Measurements from ENCODE around the gene DIPK1C.

GRCh38 chr18:74453016-74453566, 4.0 kb downstream of the DIPK1C start:
- TF ChIP-seq TAF1 (IDR thresholded peaks at IDR 0.05; ENCODE audit: borderline replicate concordance, low read depth, low read length) (no peak), CHD2 (IDR thresholded peaks at IDR 0.05; ENCODE audit: borderline replicate concordance, low read depth, low read length) (no peak), JUNB (IDR thresholded peaks at IDR 0.05) (no peak), HDAC6 (IDR thresholded peaks at IDR 0.05; ENCODE audit: unreplicated experiment) (no peak)
- TF ChIP-seq, protein P1, sequence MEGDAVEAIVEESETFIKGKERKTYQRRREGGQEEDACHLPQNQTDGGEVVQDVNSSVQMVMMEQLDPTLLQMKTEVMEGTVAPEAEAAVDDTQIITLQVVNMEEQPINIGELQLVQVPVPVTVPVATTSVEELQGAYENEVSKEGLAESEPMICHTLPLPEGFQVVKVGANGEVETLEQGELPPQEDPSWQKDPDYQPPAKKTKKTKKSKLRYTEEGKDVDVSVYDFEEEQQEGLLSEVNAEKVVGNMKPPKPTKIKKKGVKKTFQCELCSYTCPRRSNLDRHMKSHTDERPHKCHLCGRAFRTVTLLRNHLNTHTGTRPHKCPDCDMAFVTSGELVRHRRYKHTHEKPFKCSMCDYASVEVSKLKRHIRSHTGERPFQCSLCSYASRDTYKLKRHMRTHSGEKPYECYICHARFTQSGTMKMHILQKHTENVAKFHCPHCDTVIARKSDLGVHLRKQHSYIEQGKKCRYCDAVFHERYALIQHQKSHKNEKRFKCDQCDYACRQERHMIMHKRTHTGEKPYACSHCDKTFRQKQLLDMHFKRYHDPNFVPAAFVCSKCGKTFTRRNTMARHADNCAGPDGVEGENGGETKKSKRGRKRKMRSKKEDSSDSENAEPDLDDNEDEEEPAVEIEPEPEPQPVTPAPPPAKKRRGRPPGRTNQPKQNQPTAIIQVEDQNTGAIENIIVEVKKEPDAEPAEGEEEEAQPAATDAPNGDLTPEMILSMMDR (IDR thresholded peaks at IDR 0.05 in 2 of 3, conservative IDR thresholded peaks at IDR 0.05 in 1 of 3; ENCODE audit: control insufficient read depth in 2 of 3, extremely low read depth in 1 of 3, insufficient read depth in 1 of 3, low read depth in 3 of 3, low read length in 3 of 3): no peak
